ENCODE data around the gene KLHL29. TPM values are rescaled to one million over a fixed set of nuclear protein-coding genes. Genes with fewer than 3 reads are reported as not detected.

Gene KLHL29
- total RNA-seq, 1 donor = 14.7 TPM

DNA sequence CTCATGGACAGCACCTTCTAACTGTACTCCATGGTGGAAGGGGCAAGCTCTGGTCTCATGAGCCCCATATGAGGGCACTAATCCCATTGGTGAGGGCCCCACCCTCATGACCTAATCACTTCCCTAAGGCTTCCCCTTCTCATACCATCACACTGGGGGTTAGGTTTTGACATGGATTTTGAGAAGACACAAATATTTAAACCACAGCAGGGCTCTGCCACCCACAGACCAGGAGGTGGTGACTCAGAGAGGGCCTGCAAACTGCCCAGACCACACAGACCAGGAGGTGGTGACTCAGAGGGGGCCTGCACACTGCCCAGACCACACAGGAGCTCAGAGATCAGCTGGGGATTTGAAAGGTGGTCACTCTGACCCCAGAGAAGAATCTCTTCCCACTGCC is 222.0 kb downstream of the KLHL29 start:
- TF ChIP-seq, protein P1, sequence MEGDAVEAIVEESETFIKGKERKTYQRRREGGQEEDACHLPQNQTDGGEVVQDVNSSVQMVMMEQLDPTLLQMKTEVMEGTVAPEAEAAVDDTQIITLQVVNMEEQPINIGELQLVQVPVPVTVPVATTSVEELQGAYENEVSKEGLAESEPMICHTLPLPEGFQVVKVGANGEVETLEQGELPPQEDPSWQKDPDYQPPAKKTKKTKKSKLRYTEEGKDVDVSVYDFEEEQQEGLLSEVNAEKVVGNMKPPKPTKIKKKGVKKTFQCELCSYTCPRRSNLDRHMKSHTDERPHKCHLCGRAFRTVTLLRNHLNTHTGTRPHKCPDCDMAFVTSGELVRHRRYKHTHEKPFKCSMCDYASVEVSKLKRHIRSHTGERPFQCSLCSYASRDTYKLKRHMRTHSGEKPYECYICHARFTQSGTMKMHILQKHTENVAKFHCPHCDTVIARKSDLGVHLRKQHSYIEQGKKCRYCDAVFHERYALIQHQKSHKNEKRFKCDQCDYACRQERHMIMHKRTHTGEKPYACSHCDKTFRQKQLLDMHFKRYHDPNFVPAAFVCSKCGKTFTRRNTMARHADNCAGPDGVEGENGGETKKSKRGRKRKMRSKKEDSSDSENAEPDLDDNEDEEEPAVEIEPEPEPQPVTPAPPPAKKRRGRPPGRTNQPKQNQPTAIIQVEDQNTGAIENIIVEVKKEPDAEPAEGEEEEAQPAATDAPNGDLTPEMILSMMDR (IDR thresholded peaks at IDR 0.05; ENCODE audit: insufficient read depth, low read depth, low read length) = no peak
- DNase-seq (ENCODE audit: low read depth) = peak; percentile 10
- H3K4me3 ChIP-seq (ENCODE audit: low read depth, low read length) = no peak overlapping the region

GRCh38 chr2:23607925-23608324 is 222.9 kb downstream of the KLHL29 start:
- no peak for DNase-seq (ENCODE audit: low read depth)
- TF ChIP-seq, protein P1 (IDR thresholded peaks at IDR 0.05; ENCODE audit: insufficient read depth, low read depth, low read length) = no peak
- H3K4me3 ChIP-seq (ENCODE audit: low read depth, low read length) = no peak overlapping the region

- no peak overlapping the region for H3K4me3 ChIP-seq (ENCODE audit: low read depth, low read length)
- no peak for DNase-seq (ENCODE audit: low read depth)
- TF ChIP-seq, protein P1 (IDR thresholded peaks at IDR 0.05; ENCODE audit: insufficient read depth, low read depth, low read length) = no peak
Observed at GRCh38 chr2:23609254-23609653, 224.3 kb downstream of the KLHL29 start.

GRCh38 chr2:23611839-23612238 is 226.9 kb downstream of the KLHL29 start:
- no peak overlapping the region for H3K4me3 ChIP-seq (ENCODE audit: low read depth, low read length)
- no peak for DNase-seq (ENCODE audit: low read depth)
- TF ChIP-seq, protein P1 (IDR thresholded peaks at IDR 0.05; ENCODE audit: insufficient read depth, low read depth, low read length) = no peak

GRCh38 chr2:23614701-23615100 is 229.7 kb downstream of the KLHL29 start:
- TF ChIP-seq, protein P1 (IDR thresholded peaks at IDR 0.05; ENCODE audit: insufficient read depth, low read depth, low read length) = no peak
- no peak for DNase-seq (ENCODE audit: low read depth)

GRCh38 chr2:23615216-23616020 is 230.4 kb downstream of the KLHL29 start:
- DNase-seq (ENCODE audit: low read depth) = no peak
- H3K4me3 ChIP-seq (ENCODE audit: low read depth, low read length) = no peak overlapping the region
- TF ChIP-seq, protein P1 (IDR thresholded peaks at IDR 0.05; ENCODE audit: insufficient read depth, low read depth, low read length) = no peak

More at GRCh38 chr2:23614701-23615100, 229.7 kb downstream of the KLHL29 start:
- no peak overlapping the region for H3K4me3 ChIP-seq (ENCODE audit: low read depth, low read length)

Measured in fibroblast of villous mesenchyme (primary cell).